ENCODE measurements around the gene BBS2.

- TF ChIP-seq CTCF (IDR thresholded peaks at IDR 0.05) (no peak), POLR2A (IDR thresholded peaks at IDR 0.05) (no peak), POLR2AphosphoS5 (IDR thresholded peaks at IDR 0.05) (no peak)
These were observed 49.2 kb downstream of the BBS2 start for GRCh38 chr16:56470666-56471065.

All from transverse colon (tissue), 4 donors.